Esophagus squamous epithelium (tissue), 4 donors: ENCODE results near the gene SH3BP5L.

Source experiments
- POLR2A ChIP-seq, 4 donors: fragments of 450-650 bp; IDR thresholded peaks; one replicate each; pipeline ENCODE4 v1.6.1; 2017; ENCODE audit warnings: antibody characterized with exemption in 4 of 4, mild to moderate bottlenecking in 4 of 4, moderate library complexity in 3 of 4
- TF ChIP-seq, protein P1 (sequence below), 6 experiments: fragments of 450-650 bp in 4 of 6; fragments of 200-600 bp in 2 of 6; sonication (generic) in 2 of 6; IDR thresholded peaks; one replicate each; pipeline ENCODE4 v1.5.1; 2016 to 2019; ENCODE audit warnings: antibody characterized with exemption in 6 of 6, mild to moderate bottlenecking in 4 of 6, moderate library complexity in 4 of 6

DNA sequence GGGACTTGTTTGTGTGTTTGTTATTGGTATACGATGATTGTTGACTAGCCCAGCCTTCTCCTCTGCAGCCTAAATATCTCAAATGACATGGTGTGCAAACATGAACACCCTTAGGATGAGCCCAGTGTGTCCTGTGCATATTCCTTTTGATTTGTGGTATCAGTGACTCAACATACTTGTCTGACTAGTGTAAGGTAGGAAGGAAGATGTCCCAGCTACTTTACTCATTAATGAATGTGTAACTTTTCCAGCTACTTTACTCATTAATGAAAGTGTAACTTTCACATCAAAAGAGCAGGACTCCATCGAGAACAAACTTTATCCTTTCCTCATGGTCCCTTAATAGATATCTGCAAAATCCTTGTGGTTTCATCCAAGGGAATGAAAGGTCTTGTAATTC lies 35.9 kb upstream of the SH3BP5L start:
- TF ChIP-seq, protein P1, sequence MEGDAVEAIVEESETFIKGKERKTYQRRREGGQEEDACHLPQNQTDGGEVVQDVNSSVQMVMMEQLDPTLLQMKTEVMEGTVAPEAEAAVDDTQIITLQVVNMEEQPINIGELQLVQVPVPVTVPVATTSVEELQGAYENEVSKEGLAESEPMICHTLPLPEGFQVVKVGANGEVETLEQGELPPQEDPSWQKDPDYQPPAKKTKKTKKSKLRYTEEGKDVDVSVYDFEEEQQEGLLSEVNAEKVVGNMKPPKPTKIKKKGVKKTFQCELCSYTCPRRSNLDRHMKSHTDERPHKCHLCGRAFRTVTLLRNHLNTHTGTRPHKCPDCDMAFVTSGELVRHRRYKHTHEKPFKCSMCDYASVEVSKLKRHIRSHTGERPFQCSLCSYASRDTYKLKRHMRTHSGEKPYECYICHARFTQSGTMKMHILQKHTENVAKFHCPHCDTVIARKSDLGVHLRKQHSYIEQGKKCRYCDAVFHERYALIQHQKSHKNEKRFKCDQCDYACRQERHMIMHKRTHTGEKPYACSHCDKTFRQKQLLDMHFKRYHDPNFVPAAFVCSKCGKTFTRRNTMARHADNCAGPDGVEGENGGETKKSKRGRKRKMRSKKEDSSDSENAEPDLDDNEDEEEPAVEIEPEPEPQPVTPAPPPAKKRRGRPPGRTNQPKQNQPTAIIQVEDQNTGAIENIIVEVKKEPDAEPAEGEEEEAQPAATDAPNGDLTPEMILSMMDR (IDR thresholded peaks at IDR 0.05): no peak
- TF ChIP-seq POLR2A (IDR thresholded peaks at IDR 0.05): no peak
